IPS-18c (cell line): ENCODE results near the gene NFATC1.

Source experiments
- H3K4me3 ChIP-seq: 2 replicates; pipeline ENCODE4 v1.7.0; 2013; ENCODE audit warnings: low read depth, mild to moderate bottlenecking, low read length, moderate library complexity; ENCODE audit not compliant: insufficient read depth
- H3K9me3 ChIP-seq: one replicate; pipeline ENCODE4 v1.6.1; 2013; ENCODE audit warnings: mild to moderate bottlenecking, low read length, moderate library complexity; ENCODE audit not compliant: control insufficient read depth, insufficient read depth

Gene NFATC1

DNA sequence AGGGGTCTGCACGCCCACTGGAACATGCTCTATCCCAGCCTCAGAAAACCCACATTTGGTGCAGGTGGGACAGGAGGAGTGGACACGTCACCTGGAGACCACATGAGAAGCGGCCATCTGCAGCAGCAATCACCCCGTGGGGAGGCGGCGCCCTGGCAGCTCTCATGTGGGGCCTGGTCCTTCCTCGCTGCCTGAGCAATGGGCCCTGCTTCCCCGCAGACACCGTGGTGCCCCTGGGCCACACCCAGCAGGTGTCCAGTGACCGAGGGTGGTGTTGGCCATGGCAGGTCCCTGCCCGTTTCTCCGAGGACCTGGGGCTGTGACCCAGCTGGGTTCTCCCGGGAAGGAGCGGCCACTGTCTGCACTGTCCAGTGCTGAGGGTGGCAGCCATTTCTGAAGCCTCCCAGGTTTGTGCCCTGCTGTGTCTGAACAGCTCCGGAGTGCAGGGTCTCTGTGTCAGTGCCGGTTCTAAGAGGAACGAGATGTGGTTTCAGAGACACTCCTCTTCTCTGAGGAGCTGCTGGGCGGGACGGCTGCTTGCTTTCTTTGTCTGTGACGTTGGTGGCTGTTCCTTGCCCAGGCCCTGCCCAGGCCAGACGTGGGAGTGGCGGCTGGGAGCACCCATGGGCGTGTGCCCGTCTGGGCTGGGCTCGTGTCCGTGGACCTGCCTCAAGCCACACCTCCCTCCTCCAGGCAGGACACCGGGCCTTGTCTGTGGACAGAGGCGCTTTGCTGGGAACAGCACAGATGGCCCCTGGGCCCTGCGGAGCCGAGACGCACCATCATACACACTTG, 44.8 kb downstream of the NFATC1 start:
- H3K4me3 ChIP-seq, result no peak overlapping the region
- no peaks in the 10 kb centered on the region for H3K9me3 ChIP-seq

DNA sequence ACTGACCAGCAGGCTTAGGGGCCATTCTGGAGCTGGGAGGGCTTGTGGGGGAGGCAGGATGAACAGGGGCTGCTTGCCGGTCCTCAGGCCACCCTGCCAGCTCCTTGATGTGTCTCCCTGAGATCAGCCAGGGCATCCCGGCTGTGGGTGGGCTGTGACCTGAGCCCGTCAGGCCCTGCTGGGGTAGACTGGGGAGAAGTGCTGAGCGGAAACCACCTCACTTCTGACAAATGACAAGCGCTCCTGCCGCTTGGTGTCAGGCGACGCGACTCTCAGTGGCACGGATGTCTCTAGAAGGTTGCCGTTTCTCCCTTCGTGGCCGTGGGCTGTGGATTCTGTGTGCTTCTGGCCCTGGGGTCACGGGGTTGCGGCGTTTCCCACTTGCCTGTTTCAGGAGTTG, 45.7 kb downstream of the NFATC1 start:
- Histone ChIP-seq H3K4me3 (no peak overlapping the region), H3K9me3 (no peaks in the 10 kb centered on the region)

- no peak overlapping the region for H3K4me3 ChIP-seq
These were observed 46.9 kb downstream of the NFATC1 start for GRCh38 chr18:79442508-79443221.

DNA sequence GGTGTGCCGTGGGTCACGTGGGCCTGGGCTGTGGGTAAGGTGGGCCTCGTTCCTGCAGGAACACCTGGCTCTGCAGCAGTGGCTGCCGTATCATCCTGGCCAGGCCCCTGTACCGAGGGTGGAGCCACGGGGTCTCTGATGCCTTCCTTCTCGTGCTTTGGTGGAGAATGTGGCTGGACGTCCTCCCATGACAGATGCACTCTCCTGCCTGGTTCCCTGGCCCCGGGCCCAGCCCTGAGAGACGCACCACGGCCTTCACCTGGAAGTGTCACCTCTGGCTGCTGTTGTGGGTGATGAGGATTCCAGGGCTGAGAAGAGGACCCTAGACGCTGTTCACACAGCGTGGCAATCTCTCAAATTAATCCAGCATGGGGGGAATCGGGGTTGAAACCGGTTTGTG, 49.5 kb downstream of the NFATC1 start:
- H3K4me3 ChIP-seq, result no peak overlapping the region
- H3K9me3 ChIP-seq, result no peaks in the 10 kb centered on the region

More at GRCh38 chr18:79442508-79443221, 46.9 kb downstream of the NFATC1 start:
- no peaks in the 10 kb centered on the region for H3K9me3 ChIP-seq

GRCh38 chr18:79445696-79446561, 50.2 kb downstream of the NFATC1 start:
- H3K9me3 ChIP-seq, result no peaks in the 10 kb centered on the region
- H3K4me3 ChIP-seq, result no peak overlapping the region

DNA sequence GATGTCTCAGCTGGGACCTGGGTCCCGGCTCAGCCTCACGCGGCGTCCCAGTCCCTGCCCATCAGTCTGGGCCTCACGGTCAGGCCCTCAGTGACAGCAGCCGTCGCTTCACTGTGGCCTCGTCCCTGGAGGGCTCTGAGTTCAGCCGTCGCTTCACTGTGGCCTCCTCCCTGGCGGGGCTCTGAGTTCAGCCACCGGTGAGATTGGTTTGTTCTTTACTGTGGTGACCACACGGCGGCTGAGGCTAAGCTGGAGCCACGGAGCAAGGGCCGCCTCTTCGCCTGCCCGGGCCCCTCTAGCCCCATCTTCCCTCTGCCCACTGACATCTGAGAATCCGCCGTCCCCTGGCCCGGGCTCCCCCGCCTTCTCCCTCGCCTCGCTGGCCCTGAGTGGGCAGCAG, 51.2 kb downstream of the NFATC1 start:
- Histone ChIP-seq H3K4me3 (no peak overlapping the region), H3K9me3 (no peaks in the 10 kb centered on the region)

DNA sequence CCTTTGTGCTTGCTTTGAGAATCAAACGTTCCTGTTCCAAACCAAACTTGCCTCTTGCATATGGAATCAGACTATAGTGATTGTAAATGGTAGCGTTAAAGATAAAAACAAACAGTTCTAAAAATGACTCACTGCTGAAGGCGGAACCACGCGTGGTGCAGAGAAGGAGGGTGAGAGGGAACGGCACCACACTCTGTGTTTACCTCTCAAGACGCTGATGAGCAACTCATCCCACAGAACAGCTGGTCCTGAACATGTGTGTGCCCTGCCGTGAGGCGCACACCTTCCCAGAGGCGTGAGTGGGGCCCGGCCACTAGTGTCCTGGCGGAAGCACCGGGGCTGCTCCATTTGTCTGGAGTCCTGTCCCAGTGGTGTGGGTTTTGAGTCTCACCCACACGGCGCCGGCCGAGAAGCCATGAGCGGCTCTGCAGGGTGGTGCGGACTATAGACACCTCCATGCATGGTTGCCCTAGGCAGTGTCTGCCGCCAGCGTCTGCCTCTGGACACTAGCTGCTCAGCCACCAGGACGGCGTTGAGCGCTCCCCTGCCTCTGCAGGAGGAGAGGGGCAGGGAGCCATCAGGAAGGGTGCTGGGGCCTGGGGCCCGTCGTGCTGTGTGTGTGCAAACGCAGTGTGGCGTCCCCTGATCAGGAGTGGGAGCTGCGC, 52.1 kb downstream of the NFATC1 start:
- Histone ChIP-seq H3K4me3 (no peak overlapping the region), H3K9me3 (no peaks in the 10 kb centered on the region)

DNA sequence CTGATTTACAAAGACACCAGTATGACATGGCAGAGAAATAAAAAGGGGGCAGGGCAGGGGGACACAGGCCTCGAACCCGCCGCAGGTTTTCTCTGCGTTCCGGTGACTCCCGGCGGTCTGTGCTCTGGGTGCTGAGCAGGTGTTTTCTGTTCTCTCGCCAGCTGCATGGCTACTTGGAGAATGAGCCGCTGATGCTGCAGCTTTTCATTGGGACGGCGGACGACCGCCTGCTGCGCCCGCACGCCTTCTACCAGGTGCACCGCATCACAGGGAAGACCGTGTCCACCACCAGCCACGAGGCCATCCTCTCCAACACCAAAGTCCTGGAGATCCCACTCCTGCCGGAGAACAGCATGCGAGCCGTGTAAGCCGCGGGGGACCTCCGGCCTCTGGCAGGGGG, 52.9 kb downstream of the NFATC1 start:
- H3K9me3 ChIP-seq, result no peaks in the 10 kb centered on the region
- H3K4me3 ChIP-seq, result no peak overlapping the region

DNA sequence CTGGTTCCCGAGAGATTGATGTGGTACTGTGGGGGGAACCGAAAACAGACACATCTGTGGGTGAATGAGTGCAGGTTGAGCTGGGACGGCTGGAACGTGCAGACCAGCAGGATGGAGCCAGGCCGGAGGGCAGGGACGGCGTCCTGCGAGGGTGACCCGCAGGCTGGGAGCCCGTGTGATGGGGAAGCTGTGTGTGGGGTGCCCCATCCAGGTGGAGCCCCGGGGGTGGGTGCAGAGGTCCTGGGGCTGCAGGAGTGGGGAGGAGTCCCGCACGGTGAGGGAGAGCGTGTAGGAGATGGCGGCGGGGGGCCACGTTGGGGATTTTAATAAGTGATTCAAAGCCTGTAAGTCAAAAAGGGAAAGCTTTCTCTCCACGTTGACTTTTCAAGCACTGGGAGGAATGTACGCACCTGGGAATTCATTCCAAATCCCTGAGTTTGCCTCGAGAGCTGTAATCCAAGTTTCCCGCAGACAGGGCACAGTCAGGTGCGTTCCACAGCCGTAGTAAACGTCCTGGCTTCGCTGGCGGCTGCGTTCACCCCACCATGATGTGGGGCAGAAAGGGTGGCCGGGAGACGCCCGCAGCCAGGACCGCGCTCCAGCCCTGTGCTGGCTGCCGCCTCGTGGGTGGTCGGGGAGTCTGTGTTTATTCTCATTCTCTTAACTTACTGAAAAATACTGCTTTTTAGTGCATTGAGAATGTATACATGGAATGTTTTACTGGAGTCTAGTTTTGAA, 54.0 kb downstream of the NFATC1 start:
- no peaks in the 10 kb centered on the region for H3K9me3 ChIP-seq
- no peak overlapping the region for H3K4me3 ChIP-seq

GRCh38 chr18:79450289-79451080, 54.8 kb downstream of the NFATC1 start:
- Histone ChIP-seq H3K4me3 (no peak overlapping the region), H3K9me3 (no peaks in the 10 kb centered on the region)

DNA sequence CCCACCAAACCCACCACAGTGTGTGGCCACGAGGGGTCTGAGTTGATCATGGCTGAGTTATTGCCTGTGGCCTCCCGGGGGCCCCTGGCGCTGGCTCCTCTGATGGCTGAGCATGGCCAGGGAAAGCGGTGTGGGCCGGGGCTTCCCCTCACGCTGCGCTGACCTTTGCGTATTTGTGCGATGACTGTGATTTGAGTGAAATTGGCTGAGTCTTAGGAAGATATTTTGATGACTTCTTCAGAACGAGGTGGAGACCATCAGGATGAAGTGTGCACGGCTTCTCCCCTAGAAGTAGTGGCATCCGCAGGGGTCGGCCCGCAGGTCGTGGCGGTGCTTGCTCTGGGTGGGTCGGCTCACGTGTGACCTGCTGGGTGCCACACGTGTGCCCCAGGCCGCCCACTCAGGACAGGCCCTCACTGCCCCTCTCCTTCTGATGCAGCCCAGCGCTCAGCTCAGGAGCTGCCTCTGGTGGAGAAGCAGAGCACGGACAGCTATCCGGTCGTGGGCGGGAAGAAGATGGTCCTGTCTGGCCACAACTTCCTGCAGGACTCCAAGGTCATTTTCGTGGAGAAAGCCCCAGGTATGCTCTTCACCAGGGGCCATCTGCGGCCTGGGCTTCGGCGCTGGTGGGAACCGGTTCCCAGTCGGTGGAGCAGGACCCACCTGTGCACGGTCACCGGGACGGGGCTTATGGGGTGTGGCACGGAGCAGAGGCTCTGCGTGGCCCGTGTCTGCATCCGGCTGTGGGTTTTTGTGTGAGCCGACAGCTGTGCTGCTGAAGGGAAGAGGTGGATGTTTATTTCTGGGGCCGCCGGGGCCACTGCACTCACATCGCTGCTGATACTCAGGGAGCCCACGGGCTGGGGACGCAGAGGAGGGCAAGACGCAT, 55.8 kb downstream of the NFATC1 start:
- Histone ChIP-seq H3K9me3 (no peaks in the 10 kb centered on the region), H3K4me3 (no peak overlapping the region)

- no peaks in the 10 kb centered on the region for H3K9me3 ChIP-seq
These were observed 56.7 kb downstream of the NFATC1 start for GRCh38 chr18:79452190-79452990.

GRCh38 chr18:79452991-79453645, 57.4 kb downstream of the NFATC1 start:
- Histone ChIP-seq H3K9me3 (no peaks in the 10 kb centered on the region), H3K4me3 (no peak overlapping the region)

More at GRCh38 chr18:79452190-79452990, 56.7 kb downstream of the NFATC1 start:
- no peak overlapping the region for H3K4me3 ChIP-seq
